Measurements from ENCODE around the gene NME3.

Gene NME3

DNA sequence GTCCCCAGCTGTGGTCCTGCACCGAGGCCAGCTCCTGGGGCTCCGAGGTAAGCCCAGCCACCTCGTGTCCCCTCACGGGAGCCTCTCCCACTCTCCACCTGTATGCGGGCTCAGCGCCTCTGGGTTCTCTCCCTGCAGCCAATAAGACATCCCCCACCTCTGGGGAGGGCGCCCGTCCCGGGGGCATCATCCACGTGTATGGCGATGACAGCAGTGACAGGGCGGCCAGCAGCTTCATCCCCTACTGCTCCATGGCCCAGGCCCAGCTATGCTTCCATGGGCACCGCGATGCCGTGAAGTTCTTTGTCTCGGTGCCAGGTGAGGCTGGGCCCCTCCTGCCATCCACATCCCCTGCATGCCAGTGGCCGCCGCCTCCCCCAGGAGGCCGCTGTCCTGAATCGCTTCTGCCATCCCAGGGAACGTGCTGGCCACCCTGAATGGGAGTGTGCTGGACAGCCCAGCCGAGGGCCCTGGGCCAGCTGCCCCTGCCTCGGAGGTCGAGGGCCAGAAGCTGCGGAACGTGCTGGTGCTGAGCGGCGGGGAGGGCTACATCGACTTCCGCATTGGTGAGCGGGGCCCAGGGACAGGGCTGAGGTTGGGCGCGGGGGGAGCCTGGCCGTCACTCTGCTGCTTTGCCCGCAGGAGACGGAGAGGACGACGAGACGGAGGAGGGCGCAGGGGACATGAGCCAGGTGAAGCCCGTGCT, 3.1 kb downstream of the NME3 start:
- DNase-seq = no peak

DNA sequence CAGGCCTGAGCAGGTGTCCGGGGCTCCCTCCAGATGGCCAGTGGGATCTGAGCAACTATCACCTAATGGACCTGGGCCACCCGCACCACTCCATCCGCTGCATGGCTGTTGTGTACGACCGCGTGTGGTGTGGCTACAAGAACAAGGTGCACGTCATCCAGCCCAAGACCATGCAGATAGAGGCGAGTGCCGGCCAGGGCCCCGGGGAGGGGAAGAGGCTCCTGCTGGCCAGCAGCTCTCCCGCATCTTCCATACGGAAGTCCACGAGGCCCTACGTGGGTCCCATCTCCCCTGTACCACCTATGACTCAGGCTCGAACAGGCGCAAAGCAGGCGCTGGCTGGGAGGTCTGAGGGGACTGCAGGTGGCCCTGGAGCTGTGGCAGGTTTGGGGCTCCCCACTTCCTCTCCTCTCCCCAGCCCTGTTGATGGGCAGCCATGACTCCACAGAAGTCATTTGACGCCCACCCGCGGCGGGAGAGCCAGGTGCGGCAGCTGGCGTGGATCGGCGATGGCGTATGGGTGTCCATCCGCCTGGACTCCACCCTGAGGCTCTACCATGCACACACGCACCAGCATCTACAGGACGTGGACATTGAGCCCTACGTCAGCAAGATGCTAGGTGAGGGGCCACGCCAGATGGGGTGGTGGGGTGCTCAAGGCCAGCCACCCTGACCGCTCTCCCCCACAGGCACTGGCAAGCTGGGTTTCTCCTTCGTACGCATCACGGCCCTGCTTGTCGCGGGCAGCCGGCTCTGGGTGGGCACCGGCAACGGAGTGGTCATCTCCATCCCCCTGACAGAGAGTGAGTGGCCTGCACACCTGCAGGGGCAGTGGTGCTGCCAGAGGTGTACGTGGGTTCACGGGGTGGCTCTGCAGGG, 4.0 kb downstream of the NME3 start:
- DNase-seq = no peak

DNA sequence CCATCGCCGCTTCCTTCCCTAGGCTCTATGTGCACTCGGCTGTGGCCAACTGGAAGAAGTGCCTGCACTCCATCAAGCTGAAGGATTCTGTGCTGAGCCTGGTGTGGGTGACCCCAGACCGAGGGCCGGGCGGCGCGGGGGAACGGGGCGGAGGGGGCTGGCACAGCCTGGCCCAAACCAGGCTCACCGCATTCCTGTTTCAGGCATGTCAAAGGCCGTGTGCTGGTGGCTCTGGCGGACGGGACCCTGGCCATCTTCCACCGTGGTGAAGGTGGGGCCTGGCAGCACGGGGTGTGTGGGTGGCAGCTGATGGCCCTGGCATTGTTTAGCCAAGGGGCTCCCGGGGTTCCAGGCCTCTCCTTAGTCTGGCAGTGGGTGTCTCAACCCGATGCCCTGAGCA, 4.6 kb downstream of the NME3 start:
- no peak for DNase-seq

DNA sequence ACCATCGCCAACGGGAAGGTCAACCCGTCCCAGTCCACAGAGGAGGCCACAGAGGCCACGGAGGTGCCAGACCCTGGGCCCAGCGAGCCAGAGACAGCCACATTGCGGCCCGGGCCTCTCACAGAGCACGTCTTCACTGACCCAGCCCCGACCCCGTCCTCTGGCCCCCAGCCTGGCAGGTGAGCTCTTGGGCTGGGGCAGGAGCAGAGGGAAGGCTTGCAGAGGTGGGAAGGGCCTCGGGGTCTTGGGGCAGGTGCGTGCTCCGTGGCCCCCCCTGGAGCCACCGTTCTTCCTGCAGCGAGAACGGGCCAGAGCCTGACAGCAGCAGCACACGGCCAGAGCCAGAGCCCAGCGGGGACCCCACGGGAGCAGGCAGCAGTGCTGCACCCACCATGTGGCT, 5.1 kb downstream of the NME3 start:
- DNase-seq = no peak

DNA sequence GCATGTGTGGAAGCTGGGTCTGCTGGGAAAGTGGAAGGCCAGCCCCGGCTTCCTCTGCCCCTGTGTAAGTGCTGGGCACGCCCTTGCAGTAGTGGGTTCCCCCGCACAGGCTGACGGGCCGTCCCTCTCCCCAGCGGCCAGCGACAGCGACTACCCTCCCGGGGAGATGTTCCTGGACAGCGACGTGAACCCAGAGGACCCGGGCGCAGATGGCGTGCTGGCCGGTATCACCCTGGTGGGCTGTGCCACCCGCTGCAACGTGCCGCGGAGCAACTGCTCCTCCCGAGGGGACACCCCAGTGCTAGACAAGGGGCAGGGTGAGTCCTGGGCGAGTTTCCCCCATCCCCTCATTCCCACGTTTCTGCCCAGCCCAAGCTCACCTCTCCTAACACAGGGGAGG, 5.5 kb downstream of the NME3 start:
- no peak for DNase-seq

DNA sequence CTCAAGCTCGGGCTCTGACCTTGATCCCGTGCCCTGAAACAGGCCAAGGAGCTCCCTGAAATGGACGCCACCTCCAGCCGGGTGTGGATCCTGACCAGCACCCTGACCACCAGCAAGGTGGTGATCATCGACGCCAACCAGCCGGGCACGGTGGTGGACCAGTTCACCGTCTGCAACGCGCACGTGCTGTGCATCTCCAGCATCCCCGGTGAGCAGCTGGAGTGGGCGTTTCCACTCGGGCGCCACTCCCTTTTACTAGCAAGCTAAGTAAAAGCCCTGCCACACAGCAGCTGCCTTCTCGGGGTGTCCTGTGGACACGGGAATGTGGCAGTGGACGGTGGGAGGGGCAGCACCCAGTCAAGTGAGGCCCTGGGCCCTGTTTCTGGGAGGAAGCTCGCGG, 6.4 kb downstream of the NME3 start:
- no peak for DNase-seq

DNA sequence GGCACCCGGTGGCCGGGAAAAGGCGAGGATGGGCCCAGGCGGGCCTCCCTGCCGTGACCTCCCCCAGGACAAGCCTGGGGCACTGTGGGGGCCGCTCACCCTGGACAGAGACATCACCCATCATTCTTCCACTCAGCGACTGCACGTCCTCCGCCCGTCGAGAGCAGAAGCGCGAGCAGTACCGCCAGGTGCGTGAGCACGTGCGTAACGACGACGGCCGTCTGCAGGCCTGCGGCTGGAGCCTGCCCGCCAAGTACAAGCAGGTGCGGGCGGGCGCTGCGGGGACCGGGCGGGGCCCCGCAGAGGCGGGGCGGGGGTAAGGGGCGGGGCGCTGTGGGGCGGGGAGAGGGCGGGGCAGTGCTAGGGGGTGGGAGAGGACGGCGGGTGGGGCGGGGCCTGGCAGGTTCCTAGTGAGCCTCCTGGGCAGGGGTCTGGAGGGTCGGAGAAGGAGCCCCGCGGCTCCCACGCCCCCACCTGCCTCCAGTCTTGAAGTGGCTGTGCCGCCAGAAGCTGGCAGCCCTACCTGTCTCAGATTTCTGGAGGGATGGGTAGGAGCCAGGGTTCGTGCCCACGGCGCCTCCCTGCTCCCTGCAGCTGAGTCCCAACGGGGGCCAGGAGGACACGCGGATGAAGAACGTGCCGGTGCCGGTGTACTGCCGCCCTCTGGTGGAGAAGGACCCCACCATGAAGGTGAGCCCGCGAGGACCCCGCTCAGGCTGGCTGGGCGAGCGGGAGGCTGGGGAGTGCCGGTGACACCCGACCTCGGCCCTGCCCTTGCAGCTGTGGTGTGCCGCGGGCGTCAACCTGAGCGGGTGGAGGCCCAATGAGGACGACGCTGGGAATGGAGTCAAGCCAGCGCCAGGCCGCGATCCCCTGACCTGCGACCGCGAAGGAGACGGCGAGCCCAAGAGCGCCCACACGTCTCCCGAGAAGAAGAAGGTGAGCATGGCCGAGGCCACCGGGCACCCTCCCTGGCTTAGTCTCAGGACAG, 7.5 kb downstream of the NME3 start:
- DNase-seq = peak; percentile 42 to 62

DNA sequence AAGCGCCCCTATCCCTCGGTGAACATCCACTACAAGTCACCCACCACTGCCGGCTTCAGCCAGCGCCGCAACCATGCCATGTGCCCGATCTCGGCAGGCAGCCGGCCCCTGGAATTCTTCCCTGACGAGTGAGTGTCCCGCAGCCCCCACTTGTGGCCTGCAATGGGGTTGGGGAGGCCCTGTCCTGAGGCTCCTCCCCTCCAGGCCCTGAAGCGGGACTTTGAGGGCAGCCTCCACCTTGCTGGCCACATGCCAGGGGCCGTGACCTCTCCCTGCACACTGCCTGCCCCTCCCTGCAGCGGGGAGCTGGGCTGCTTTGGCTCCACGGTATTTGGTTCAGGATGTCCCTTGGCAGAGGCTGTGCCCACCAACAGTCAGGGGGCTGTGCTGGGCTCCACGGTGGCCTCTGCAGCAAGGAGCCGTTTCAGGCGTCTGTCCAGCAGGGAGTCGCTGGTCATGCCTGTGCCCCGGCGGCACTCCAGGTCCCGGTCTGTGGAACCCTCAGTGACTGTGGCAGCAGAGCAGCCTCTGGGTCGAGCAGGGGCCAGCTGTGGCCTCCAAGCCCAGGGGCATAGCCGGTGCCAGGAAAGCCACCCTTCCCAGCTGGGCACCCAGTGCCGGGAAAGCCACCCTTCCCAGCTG, 8.3 kb downstream of the NME3 start:
- DNase-seq = no peak

DNA sequence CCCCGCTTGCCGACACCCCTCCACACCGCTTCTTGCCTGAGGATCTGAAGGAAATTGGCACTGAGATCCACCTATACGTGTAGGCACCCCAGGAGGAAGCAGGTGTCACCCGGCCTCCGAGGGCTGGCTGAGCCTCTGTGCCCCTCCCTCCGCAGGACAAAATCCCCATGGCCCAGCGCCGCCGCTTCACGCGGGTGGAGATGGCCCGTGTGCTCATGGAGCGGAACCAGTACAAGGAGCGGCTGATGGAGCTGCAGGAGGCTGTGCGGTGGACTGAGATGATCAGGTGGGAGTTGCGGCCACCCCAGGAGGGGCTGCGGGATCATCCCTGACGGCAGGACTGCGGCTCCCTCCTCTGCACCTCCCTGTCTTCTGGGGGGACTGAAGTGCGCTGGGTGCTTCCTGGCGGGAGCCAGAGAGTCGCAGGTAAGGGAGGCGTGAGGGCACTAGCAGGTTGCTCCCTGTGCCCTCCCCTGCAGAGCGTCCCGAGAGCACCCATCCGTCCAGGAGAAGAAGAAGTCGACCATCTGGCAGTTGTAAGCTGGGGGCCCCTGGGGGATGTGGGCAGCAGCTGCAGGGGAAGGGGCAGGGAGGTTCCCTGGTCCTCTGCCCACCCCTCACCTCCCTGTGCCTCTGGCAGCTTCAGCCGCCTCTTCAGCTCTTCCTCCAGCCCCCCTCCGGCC, 9.0 kb downstream of the NME3 start:
- DNase-seq = no peak

DNA sequence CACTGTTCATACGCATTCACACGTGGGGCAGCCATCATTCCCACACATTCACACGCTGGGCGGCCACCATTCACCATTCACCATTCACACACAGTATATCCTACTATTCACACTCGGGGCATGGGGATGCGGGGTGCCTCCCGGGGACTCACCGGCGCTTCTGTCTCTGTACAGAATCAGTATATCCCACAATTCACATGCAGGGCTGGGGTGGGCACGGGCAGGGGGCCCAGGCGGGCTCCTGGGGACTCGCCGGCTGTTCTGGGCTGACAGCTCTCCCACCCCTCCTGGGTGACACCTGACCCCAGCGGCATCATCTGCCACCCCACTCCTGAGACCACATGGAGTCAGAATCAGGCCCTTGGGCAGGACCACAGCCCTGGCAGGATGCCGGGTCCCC, 9.6 kb downstream of the NME3 start:
- no peak for DNase-seq

DNA sequence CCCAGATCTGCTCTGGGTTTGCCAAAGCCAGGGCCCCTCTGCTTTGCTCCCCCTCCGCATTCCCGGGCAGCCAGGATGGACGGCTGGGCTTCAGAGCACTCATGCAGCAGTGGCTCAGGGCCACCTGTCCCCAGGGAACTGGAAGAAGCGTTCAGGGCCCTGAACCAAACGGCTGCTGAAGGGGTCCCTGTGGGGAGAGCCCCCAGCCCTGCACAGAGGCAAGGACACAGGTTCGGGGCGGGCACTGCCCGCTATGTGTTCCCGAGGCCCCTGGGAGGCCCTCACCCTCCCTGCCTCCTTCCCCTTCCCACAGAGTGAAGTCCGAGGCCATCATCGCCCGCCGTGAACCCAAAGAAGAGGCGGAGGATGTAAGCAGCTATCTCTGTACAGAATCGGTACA, 10.4 kb downstream of the NME3 start:
- DNase-seq = no peak

DNA sequence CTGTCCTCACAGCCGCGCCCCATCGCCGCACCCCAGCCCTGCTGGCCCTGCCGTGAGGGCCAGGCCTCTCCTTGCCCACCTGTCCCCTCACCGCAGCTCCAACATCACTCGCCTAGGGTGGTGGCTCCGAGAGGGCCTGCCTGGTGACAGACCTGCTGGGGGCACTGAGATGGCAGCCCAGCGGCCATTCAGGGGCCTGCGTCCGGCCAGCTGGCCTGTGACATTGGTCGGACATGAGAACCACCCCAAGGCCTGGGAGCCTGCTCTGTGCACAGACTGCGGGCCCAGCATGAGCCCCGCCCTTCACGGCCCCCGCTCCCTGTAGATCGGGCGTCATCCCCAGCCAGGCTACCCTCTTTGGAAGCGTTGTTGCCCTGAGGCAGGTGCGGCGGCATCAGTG, 11.8 kb downstream of the NME3 start:
- no peak for DNase-seq

DNA sequence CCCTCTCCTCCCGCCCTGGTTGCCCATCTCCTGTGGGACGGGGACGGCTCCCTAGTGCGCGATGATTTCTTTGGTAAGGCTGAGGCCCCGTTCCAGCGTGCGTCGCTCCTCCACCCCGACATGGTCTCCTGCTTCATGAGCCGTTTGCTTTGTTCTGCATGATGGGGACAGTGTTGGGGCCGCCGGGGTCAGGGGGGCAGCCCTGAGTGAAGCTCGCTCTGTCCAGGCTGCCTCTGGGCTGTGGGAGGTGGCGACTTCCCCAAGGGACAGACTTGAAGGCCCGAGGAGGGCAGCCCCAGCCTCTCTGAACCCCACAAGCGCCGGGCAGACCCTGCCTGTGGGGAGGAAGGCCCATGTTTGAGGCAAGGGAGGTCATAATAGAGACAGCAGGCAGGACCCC, 12.4 kb downstream of the NME3 start:
- DNase-seq = no peak

DNA sequence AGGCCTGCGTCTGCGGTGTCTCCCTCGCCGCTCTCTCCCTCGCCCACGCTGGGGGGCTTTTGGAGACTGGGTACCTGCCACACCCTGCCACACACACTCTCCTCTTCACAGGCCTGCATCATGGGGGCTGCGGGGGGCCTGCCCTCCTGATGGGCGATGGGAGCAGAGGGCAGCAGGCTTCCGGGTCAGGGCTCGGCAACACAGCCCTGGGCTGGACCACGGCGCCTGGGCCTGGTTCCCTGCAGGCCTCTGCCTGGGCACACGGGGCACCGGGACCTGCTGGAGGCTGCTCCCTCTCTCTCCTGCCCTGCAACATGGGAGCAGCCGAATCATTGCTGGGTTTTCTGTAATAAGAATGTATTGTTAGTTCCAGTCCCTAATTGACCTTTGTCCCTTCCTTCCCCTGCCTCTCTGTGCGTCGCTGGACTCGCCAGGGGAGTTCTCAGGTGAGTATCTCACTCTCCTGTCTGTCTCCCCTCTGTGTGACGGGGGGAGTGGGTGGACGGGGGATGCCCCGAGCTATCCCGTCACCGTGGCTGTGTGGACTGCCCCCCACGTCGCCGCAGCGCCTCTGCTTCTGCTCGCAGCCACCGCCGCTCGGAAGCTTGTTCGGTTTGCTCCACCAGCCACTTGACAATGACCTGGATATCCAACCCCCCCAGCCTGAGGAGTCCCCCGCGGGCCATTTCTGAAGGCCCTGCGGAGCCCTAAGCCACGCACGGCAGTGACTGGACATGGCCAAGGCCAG, 13.5 kb downstream of the NME3 start:
- no peak for DNase-seq

DNA sequence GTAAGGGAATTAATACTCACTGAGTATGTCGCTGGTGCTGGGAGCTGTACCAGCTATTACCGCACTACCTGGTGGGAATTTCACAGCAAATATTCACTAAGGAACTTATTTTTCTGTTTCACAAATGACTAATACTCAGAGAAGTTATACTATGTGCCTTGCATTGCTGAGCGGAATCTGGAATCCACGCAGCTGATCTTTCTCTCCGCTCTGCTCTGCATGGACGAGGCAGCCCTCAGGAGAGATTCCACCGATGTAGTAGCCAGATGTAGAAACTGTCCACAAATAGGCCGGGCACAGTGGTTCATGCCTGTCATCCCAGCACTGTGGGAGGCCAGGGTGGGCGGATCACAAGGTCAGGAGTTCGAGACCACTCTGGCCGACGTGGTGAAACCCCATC, 17.1 kb downstream of the NME3 start:
- DNase-seq = no peak

DNA sequence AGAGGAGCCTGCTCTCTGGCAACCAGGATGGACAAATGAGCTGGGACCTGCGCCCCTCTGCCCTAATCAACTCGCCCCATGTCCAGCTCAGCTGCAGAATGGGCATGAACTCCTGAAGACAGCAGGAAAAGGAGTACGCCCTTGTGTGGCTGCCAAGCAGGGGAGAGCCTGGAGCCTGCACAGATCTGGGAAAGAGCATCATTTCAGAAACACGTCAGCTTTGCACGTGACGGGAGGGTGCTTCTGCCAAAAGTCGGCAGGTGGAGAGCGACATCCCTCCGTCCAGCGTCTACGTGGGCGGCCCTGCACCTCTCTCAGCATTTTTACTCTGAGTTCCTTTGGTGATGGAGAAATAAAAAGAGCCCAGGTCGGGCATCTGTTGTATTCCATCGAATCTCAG, 18.5 kb downstream of the NME3 start:
- DNase-seq = no peak

DNA sequence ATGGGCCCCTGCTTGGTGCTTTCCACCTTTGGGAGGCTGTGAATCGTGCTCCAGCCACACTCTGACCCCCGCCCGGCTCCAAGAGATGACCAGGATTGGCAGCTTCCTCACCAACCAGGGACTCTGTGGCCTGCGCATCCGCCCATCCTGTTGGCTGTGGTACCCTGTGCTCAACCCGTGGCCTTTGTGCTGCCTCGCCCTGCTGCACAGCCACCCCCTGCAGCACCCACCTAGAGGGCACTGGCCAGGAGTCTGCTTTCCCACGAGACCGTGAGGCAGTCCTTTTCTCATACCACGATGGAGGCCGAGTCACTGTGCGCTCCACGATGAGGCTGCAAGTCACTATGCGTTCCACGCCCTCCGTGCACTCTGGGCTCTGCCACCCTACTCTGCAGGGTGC, 19.4 kb downstream of the NME3 start:
- no peak for DNase-seq

DNA sequence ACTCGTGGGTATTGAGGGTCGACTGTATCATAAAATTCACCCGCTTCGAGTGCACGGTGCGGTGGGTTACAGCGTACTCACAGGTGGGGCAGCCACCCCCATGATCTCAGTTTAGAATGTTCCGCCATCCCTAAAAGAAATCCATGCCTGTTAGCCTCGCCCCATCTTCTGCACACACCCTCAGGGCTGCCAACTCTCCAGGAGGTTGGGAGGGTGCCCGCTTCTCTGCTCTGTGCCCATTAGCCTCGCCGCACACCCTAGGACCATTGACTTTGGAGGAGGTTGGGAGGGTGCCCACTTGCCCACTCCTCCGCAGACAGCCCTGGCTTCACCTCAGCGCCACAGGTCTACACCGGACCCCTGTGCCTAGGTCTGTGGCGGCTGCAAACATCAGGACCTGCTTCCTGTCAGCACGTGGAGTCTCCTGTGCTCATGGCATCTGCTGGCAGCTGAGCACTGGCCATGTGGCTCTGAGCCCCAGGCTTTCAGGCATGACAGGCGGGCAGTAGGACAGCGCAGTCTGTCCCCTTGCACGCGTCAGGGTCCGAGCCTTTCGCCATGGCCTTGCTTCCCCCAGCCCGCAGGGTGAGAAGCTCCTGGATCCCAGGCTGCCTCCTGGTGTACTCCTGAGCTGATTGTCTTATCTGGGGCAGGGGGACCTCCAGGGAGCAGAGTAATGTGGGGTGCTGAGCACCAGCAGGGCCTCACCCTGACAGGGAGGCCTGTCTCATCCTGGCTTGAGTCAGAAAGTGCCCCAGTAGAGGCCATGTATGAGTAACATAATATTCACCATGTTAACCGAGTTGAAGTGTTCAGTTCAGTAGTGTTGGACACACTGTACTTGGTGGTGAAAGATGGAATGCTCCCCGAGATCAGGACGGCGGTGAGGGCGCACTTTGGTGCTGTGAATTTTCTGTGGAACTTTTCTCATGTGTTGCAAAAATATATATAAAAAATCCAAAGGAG, 21.9 kb downstream of the NME3 start:
- no peak for DNase-seq

DNA sequence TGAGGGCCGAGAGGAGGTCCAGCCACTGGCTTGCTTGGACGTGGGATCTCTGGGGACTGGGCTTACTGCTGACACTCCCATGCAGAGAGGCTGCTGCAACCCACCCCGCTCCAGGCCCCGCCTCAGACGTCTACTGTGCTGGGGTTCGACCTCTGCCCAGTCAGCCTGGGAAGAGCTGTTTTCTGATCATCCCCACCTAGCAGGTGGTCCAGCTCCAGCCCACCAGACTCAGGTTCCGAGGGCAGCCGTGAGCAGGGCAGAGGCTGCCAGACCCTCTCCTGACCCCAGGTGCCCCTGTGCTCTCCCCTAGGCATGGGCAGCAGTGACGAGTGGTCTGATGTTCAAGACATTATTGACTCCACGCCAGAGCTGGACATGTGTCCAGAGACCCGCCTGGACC, 23.4 kb downstream of the NME3 start:
- no peak for DNase-seq

DNA sequence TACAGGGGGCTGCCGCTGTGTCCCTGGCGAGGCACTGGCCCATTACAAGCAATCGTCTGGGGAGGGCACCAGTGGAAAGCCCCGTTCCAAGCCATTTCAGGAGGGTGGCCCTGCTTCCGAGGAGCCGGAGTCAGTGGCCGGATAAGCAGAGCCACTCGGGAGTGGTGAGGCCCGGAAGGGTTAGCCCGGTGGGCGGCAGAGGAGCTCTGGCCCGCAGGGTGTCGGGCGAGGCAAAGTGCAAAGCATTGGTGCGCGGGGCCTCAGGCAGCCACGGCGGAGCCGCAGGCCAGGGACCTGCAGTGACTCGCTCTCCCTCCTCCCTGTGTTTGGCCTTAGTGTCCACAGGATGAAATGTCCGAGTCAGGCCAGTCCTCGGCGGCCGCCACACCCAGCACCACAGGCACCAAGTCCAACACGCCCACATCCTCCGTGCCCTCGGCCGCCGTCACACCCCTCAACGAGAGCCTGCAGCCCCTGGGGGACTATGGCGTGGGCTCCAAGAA, 24.6 kb downstream of the NME3 start:
- DNase-seq = no peak
